ENCODE measurements around the gene TEX14. TPM values are rescaled to one million over a fixed set of nuclear protein-coding genes. Genes with fewer than 3 reads are reported as not detected.
A peak's percentile ranks its signal among the peaks of the same experiment; 100 is the strongest.
"Not testable (repeated sequence)": the region's sequence is repeated elsewhere in the genome, so short reads cannot be mapped to it uniquely, and the experiment has no call there.

TEX14 gene
- total RNA-seq, 1 donor, result 0.27 TPM

DNA sequence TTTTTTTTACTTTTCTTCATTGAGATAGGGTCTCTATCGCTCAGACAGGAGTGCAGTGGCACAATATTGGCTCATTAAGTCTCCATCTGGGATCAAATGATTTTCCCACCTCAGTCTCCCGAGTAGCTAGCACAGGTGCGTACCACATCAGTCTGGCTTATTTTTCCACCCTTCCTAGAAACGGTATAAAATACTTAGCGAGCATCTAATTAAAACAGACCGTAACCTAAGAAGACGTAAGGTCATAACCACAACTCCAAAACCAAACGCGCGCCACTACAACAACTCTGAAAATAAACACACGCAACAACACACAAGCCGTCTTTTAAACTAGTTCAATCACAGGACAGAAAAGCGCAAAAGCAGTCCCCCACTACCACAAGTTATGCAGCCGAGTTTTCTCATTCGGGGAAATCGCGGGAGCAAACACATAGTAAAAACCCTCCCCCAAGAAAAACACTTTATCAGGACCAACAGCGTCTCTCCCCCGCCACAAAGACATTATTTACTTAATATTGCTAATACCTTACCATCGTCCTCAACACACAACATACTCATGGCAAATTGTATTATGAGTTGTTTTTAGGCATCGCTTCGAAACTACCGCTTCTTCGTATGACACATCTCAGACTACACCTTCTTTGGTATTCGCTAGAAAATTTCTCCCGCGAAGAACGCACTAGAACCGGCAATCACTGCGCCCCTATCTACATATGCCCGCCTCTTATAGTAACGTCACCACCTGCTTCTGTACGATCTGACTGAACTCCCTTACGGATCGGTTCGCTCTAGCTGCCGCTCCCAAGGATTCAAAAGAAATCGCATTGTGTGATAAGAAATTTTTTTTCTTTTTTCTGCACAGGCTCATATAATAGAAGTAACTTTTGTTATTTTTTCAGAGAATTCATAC lies 32.8 kb downstream of the TEX14 start:
- DNase-seq (ENCODE audit: low read depth in 2 of 3, low spot score in 2 of 3), result peak; percentile 88 to 98 (median 90)

DNA sequence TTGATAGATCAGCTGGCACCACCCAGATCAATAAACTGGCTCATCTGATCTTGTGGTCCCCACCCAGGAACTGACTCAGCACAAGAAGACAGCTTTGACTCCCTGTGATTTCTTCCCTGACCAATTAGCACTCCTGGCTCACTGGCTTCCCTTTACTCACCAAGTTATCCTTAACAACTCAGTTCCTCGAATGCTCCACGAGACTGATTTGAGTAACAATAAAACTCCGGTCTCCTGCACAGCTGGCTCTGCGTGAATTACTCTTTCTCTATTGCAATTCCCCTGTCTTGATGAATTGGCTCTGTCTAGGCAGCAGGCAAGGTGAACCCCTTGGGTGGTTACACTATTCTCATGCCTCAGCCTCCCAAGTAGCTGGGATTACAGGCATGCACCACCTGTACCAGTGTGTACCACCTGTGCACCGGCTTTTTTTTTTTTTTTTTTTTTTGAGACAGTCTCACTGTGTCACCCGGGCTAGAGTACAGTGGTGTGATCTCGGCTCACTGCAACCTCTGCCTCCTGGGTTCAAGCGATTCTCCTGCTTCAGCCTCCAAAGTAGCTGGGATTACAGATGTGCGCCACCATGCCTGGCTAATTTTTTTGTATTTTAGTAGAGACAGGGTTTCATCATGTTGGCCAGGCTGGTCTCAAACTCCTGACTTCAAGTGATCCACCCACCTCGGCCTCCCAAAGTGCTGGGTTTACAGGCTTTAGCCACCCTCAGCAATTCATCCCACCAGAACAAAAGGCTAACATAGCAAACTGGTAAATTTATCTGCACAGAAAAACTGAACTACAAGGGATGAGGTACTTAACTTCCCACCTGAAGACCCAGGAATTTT lies 33.7 kb downstream of the TEX14 start:
- not testable (repeated sequence) for DNase-seq (ENCODE audit: low read depth in 2 of 3, low spot score in 2 of 3)

DNA sequence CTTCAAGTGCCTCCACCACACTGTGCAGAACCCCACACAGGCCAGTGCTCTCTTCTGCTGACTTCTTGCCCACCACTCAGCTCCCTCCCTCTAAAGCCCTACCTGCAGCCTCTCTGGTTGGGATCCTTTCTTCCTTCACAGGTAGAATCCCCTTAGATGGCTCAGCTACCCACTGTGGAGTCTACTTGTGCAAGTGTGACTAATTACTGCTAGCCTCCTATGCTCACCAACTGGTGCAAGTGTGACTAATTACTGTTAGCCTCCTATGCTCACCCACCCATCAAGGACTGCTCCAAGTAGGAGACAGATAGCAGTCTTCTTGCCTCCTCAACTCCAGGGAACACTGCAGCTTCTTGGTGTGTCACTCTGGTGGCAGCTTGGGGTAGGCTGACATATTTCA lies 43.6 kb downstream of the TEX14 start:
- no peak for DNase-seq (ENCODE audit: low read depth in 2 of 3, low spot score in 2 of 3)

DNA sequence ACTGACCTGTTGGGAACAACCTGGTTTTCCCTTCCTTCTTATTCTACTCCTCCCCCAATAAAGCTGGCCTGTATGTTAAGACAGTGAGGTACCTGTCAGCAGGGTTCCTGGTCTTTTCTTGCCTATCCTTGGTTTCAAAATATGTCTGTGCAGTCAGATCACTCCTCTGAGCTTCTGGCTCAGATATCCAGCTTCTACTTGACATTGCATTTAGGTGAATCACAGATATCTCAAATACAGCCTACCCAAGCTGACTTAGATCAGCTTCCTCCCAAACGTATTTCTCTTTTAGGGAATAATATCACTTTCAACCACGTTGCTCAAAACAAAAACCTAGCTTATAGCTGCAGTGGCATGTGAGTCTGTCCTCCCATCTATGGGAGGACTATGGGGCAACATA lies 48.7 kb downstream of the TEX14 start:
- no peak for DNase-seq (ENCODE audit: low read depth in 2 of 3, low spot score in 2 of 3)

DNA sequence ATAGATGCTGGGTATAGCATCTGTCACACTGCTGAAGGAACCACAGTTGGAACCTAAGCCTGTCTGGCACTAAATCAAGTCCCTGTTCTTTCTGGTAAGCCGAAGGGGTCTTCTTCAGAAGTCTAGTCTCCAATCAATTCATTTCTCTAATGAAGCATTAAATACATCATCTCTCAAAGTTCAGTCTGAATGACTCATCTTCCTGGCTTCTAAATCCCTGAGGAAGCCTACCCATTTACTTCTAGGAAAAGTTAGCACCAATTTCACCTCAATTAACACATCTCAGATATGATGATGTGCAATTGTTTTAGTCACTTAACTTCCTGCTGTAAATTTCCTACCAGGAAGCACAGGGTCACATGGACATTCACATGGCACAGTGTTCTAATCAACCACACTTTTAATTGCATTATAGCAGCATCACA lies 49.9 kb downstream of the TEX14 start:
- no peak for DNase-seq (ENCODE audit: low read depth in 2 of 3, low spot score in 2 of 3)

DNA sequence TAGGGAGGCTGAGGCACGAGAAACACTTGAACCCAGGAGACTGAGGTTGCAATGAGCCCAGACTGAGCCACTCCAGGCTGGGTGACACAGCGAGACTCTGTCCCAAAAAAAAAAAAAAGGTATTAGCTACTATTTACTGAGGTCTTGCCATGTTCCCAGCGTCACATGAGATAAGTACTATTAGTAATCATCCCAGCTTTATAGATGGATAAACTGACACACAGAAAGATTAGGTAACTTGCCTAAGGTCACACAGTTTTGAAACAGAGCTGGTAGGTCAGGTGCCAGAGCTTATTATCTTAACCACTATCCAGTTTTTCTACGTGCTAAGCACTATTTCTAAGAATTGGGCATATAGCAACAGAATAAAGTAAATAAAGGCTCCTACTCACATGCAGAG lies 51.6 kb downstream of the TEX14 start:
- DNase-seq (ENCODE audit: low read depth in 2 of 3, low spot score in 2 of 3), result no peak

DNA sequence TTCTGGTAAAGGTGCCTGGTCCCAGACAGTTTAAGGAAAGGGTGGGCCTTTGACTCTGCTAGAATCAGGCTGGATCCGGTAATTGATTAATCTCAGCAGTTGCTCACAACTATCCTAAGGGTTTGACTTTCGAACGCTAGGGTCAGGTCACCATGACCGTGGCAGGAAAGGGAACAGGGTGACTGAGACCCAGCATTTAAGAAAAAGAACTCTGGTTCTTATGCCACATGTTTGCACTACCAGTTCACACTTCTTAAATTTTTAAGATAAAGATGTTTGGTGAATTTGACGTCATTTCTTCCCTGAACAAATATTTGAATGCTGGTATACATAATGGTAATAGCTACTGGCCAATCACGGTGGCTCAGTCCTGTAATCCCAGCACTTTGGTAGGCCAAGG lies 52.2 kb downstream of the TEX14 start:
- DNase-seq (ENCODE audit: low read depth in 2 of 3, low spot score in 2 of 3), result no peak

DNA sequence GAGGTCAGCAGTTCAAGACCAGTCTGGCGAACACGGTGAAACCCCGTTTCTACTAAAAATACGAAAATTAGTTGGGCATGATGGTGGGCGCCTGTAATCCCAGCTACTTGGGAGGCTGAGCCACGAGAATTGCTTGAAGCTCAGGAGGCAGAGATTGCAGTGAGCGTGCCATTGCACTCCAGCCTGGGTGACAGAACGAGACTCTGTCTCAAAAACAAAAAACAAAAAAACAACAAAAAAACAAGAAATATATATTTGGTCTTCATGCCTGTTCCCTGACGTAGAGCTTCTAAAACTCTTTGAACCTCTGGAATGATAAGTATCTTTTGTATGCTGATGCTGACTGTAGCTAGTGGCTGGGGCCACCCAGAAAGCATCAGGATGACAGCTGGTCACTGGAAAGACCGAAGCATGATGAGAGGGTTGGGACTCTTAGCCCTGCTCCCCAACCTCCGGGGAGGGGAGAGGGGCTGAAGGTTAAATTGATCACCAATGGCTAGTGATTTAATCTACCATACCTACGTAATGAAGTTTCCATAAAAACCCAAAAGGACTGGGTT lies 54.8 kb downstream of the TEX14 start:
- no peak for DNase-seq (ENCODE audit: low read depth in 2 of 3, low spot score in 2 of 3)

DNA sequence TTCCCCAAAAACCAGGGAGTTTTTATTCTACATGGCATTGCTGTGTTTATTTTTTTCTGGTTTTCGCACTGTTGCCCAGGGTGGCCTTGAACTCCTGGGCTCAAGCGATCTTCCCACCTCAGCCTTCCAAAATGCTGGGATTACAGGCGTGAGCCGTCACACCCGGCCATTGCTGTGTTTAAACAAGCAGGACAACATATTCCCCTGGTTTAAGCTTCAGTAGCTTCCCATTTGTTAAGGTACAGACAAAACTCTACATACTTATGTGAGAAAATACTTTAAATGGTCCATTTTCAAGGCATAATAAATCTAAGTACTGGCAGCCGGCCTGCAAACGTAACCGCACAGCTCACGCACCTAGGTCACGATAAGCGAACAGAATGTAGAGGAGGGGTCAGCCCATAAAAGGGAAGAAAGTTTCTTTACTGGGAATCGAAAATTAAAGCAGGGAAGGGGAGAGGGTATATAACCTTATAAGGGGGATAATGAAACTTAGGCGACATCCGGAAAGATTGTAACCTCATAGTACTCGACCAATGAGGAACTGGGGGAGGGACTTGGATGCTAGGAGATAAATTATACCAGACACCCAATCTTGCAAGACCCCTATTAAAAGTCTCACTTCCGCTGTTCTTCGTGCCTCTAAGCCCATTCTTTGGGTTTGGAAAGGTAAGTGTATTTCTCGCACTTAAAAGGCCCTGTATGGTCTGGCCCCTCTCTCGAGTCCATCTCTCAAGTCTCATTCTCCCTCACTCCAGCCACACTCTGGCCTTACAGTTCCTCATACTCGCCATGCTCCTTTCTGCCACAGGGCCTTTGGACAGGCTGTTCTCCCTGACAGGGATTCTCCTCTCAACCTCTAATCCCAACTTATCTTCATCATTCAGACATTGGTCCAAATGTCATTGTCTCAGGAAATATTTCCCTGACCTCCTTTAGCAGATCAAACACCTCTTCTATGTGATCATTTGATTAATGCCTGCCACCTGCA lies 59.2 kb downstream of the TEX14 start:
- DNase-seq (ENCODE audit: low read depth in 2 of 3, low spot score in 2 of 3), result peak in 1 of 3 donors; percentile 10

DNA sequence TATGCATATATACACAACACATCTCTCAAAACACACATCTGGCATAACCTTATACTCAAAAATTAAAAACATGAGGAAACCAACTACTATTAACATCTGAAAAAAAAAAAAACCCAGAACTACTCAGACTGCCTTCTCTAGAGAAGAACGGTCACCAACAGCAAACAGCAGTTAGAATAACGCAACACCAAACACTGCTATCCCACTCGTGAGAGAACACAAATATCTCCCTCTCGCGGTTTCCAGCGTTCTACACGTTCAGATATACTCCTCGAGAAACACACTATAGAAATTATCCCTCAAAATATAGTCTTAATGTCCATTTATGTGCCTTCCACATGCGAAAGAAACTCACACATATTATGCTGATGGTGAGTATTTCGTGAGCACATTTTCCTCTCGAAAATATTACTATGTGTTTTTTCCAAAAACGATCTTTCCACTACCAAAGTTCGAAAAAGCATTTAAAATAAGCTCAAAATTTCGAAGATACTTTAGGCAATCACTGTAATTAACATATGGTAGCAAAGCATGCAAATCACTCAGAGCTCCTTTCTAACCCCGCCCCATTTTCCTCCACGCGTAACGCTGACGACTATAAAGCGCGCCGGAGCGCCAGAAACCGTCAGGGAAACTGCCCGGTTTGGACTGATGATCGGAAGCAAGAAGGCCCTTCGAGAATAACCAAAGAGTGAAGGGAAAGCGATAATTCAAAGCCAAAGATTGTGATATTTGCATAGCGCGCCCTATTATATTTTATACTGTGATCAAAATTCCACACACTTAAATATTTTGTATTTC lies 60.1 kb downstream of the TEX14 start:
- DNase-seq (ENCODE audit: low read depth in 2 of 3, low spot score in 2 of 3), result peak; percentile 87 to 98 (median 96)

DNA sequence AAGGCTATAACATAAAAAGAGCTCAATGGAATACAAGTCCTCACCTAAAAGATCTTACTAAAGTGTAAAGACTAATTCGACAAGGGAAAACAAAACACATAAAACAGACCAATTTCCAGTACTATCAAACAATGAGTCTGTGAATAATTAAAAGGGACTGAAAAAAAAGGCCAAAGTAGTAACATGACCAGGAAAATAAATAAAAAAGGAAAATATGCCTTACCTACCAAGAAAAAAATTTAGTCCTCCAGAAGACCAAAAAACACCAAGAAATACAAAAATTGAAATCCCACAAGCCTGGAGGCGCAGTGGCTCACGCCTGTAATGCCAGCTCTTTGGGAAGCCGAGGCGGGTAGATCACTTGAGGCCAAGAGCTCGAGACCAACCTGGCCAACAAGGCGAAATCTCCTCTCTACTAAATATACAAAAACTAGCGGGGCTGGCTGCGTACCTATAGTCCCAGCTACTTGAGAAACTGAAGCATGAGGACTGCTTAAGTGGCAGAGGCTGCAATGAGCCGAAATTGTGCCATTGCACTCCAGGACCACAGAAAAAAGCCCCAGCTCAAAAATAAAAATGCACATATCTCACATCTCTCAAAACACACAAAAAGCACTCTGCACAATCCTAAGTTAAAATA lies 60.8 kb downstream of the TEX14 start:
- DNase-seq (ENCODE audit: low read depth in 2 of 3, low spot score in 2 of 3), result no peak

DNA sequence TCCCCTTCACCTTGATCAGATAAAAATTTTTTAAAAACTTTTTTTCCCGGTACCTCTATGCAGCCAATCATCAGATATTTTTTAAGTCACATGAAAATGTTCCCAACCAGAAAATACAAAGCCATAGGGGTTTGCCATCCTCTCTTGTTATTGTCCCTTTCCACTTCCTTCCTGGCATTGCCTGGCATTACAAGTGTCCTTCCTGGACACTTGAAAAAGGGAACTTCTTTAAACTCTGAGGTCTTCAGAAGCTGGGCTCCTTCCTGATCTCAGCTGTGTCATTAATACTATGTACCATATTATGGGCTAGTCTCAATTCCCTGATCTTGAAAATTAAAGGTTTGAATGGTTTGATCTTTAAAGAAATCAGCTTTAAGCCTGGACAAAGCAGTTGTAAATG lies 64.9 kb downstream of the TEX14 start:
- DNase-seq (ENCODE audit: low read depth in 2 of 3, low spot score in 2 of 3), result no peak

DNA sequence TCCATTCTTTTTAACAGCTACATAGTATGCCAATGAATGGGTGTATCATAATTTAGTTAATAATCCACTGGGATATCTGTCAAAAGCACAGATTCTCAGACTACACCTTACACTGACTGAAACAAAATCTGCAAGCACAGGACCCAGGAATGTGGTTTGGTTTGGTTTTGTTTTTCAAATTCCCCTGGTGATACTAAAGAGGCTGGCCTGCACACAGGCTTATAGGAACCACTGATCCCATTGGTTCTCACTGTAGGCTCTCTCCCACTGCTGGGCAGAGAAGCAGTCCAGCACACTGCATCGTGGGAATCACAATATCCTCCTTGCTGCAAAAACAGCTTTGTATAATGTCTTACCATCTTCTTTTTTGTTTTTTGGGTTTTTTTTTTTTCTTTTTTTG lies 67.1 kb downstream of the TEX14 start:
- no peak for DNase-seq (ENCODE audit: low read depth in 2 of 3, low spot score in 2 of 3)

DNA sequence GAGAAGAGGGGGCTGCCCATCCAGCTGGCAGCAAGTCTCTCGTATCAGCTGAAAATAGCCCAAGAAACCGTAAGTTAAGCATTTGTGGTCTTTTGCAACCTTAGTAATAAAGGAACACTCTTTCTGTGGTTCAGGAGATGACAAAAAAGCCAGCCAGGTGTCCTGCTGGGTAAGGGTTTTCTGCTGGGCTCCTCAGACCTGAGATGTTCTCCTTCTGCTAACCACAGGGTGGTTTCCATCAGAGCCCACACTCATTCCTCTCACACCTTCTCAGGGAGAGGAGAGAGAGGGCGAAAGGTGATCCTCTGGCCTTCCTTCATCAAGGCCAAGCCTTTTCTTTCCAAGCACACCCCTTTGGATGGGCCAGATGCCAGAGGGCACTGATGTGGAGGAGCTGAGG lies 70.7 kb downstream of the TEX14 start:
- DNase-seq (ENCODE audit: low read depth in 2 of 3, low spot score in 2 of 3), result no peak

DNA sequence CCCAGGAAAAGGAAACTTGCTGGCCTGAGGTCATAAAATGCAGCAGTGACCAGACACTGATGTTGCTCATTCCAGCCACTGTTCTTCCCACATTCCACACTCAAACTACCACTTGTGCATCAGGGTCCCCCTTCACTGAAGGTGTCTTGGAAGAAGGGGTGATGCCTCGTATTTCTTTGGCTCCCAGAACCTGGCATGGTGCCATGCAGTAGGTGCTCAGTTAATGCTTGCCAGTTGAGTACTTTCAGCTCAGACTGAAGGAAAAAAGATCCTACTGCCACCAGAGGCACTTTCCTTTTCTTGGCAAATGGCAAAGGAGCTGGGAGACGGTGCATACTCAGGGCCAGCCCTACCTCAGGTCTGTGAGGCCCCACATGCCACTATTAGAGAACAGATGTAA lies 73.5 kb downstream of the TEX14 start:
- no peak for DNase-seq (ENCODE audit: low read depth in 2 of 3, low spot score in 2 of 3)

DNA sequence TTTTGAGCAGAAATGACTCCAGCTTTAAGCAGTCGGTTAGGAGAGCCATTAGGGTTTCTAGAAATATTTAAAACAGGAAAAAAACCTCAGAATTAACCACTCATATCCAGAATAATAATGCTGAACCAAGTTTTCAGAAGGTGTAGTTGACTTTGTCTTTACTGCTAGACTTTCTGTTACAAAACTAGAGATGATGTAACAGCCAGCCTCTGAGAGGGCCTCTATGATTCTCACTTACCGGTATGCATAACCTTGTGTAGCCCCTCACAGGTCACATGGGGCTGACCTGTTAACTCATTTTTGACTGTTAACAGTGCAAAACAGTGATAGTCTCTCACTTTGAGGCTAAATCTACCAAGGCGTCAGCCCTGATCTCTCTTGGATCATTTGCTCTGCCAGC lies 74.3 kb downstream of the TEX14 start:
- DNase-seq (ENCODE audit: low read depth in 2 of 3, low spot score in 2 of 3), result no peak

DNA sequence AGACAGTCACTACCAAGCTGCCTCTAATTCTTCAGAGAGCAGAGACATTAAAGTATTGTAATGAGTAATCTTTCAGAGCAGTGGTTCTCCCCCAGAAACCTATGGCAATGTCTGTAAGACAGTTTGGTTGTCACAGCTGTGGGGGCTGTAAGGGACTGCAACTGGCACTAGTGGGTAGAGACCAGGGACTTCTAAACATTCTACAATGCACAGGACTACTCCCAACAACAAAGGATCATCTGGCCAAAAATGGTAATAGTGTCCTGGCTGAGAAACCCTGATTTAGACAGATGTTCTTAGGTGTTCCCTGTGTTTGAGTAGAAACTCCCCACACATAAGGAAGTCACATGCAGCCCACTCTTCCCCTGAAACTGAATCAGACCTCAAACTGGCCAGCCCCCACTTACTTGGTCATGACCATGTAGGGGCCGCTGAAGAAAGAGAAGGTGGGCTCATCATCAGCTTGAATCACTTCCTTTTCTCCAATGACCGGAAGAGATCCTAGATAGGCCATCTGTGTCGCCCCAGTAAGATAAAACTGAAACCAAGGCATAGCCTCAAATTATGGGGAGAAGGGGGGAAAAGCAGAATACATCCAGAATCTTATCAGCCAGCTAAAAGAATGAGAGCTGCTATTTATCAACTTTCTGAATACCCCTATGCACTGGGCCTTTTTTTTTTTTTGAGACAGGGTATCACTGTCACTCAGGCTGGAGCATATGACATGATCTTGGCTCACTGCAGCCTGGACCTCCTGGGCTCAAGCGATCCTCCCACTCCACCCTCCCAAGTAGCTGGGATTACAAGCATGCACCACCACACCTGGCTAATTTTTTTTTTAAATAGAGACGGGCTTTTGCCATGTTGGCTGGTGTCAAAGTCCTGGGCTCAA lies 75.8 kb downstream of the TEX14 start:
- DNase-seq (ENCODE audit: low read depth in 2 of 3, low spot score in 2 of 3), result peak in 2 of 3 donors; percentile 45 to 49
